MM.1S (cell line): ENCODE measurements around the gene LUZP1.

ENCODE experiments used
- EZH2 ChIP-seq: fragments of 300-600 bp; sonication (generic); optimal IDR thresholded peaks from 2 replicates; pipeline ENCODE3; 2017; ENCODE audit warnings: low read depth, mild to moderate bottlenecking, antibody characterized with exemption, low read length, mixed read lengths
- TF ChIP-seq, protein P1 (sequence below): fragments of 300-600 bp; sonication (generic); IDR thresholded peaks from 2 replicates; pipeline ENCODE4 v1.5.1; 2016; ENCODE audit warnings: antibody characterized with exemption, low read length, mixed read lengths

DNA sequence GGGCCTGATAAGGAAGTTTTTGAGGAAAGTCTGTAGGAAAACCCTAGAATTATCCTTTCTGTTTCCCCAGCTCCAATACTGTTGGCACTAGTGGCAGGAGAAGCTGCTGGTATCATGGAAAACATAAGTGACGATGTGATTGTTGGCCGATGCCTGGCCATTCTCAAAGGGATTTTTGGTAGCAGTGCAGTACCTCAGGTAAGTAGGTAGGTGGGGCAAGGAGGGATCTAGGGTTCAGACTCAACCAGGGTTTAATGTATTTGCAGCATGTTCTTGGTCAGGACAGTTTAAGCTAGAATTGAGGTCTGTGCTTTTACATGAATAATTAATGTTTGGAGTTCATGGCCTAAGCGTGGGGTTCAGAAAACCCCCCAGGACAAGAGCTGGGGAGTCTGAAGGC, 87.3 kb downstream of the LUZP1 start:
- TF ChIP-seq, protein P1, sequence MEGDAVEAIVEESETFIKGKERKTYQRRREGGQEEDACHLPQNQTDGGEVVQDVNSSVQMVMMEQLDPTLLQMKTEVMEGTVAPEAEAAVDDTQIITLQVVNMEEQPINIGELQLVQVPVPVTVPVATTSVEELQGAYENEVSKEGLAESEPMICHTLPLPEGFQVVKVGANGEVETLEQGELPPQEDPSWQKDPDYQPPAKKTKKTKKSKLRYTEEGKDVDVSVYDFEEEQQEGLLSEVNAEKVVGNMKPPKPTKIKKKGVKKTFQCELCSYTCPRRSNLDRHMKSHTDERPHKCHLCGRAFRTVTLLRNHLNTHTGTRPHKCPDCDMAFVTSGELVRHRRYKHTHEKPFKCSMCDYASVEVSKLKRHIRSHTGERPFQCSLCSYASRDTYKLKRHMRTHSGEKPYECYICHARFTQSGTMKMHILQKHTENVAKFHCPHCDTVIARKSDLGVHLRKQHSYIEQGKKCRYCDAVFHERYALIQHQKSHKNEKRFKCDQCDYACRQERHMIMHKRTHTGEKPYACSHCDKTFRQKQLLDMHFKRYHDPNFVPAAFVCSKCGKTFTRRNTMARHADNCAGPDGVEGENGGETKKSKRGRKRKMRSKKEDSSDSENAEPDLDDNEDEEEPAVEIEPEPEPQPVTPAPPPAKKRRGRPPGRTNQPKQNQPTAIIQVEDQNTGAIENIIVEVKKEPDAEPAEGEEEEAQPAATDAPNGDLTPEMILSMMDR = peak; percentile 10; the same call in 1 of the 2 replicates
- no peak for TF ChIP-seq EZH2
